ENCODE measurements around the gene SLC6A3. TPM values are rescaled to one million over a fixed set of nuclear protein-coding genes. Genes with fewer than 3 reads are reported as not detected.

The SLC6A3 gene
- total and polyA plus RNA-seq, 2 experiments from 2014 or later = not detected

GRCh38 chr5:1431021-1431811 is 14.0 kb downstream of the SLC6A3 start:
- DNase-seq = no peak
- no peaks in the 10 kb centered on the region for H3K79me2 ChIP-seq (ENCODE audit: insufficient read depth)
- no peaks in the 10 kb centered on the region for H4K20me1 ChIP-seq (ENCODE audit: insufficient read depth)
- H3F3A ChIP-seq (ENCODE audit: insufficient read depth) = no peaks in the 10 kb centered on the region
- H3K36me3 ChIP-seq (ENCODE audit: low read depth) = no peaks in the 10 kb centered on the region
- no peak overlapping the region for H3K4me2 ChIP-seq (ENCODE audit: unreplicated experiment)
- H3K9ac ChIP-seq = no peak overlapping the region
- 57 to 66% methylated on average over 27 to 33 of the region's 33 CpGs for WGBS, 2 experiments (ENCODE audit: low coverage in 1 of 2, low lambda C conversion rate in 2 of 2, missing lambda C conversion rate in 2 of 2)
- H3K9me3 ChIP-seq (ENCODE audit: low read depth) = no peaks in the 10 kb centered on the region
- no peak overlapping the region for H3K4me3 ChIP-seq
- no peaks in the 10 kb centered on the region for H3K9me2 ChIP-seq (ENCODE audit: insufficient read depth)
- in situ Hi-C loops (cut with MboI) = no loop called here
- H3K27ac ChIP-seq = no peak overlapping the region
- H2AFZ ChIP-seq = no peak overlapping the region
- no peaks in the 10 kb centered on the region for H3K27me3 ChIP-seq (replicated peaks; ENCODE audit: insufficient read depth)
- no peak for TF ChIP-seq EZH2phosphoT487 (IDR thresholded peaks at IDR 0.05; ENCODE audit: insufficient read depth, low read depth)
- no peak for TF ChIP-seq EZH2 (IDR thresholded peaks at IDR 0.05; ENCODE audit: insufficient read depth, poor library complexity, severe bottlenecking)
- no peaks in the 10 kb centered on the region for H3K4me1 ChIP-seq (ENCODE audit: insufficient read depth)

- no peaks in the 10 kb centered on the region for H3K9me2 ChIP-seq (ENCODE audit: insufficient read depth)
- H3K9me3 ChIP-seq (ENCODE audit: low read depth) = no peaks in the 10 kb centered on the region
- no peak overlapping the region for H3K4me2 ChIP-seq (ENCODE audit: unreplicated experiment)
- no peak overlapping the region for H2AFZ ChIP-seq
- H3K27me3 ChIP-seq (replicated peaks; ENCODE audit: insufficient read depth) = no peaks in the 10 kb centered on the region
- H3K9ac ChIP-seq = no peak overlapping the region
- H3F3A ChIP-seq (ENCODE audit: insufficient read depth) = no peaks in the 10 kb centered on the region
- H3K4me1 ChIP-seq (ENCODE audit: insufficient read depth) = no peaks in the 10 kb centered on the region
- H3K4me3 ChIP-seq = no peak overlapping the region
- no peaks in the 10 kb centered on the region for H3K79me2 ChIP-seq (ENCODE audit: insufficient read depth)
- WGBS, 2 experiments (ENCODE audit: low coverage in 1 of 2, low lambda C conversion rate in 2 of 2, missing lambda C conversion rate in 2 of 2) = 55 to 59% methylated on average over 26 of the region's 26 CpGs
- H3K36me3 ChIP-seq (ENCODE audit: low read depth) = no peaks in the 10 kb centered on the region
- in situ Hi-C loops (cut with MboI) = no loop called here
- DNase-seq = no peak
- H4K20me1 ChIP-seq (ENCODE audit: insufficient read depth) = no peaks in the 10 kb centered on the region
- TF ChIP-seq EZH2 (IDR thresholded peaks at IDR 0.05; ENCODE audit: insufficient read depth, poor library complexity, severe bottlenecking) = no peak
- TF ChIP-seq EZH2phosphoT487 (IDR thresholded peaks at IDR 0.05; ENCODE audit: insufficient read depth, low read depth) = no peak
- H3K27ac ChIP-seq = no peak overlapping the region
Observed at GRCh38 chr5:1430121-1430795, 15.0 kb downstream of the SLC6A3 start.

GRCh38 chr5:1429496-1429895 is 15.7 kb downstream of the SLC6A3 start:
- Histone ChIP-seq H3K9me3 (ENCODE audit: low read depth) (no peaks in the 10 kb centered on the region), H3F3A (ENCODE audit: insufficient read depth) (no peaks in the 10 kb centered on the region), H3K79me2 (ENCODE audit: insufficient read depth) (no peaks in the 10 kb centered on the region), H4K20me1 (ENCODE audit: insufficient read depth) (no peaks in the 10 kb centered on the region), H3K4me3 (no peak overlapping the region), H3K4me2 (ENCODE audit: unreplicated experiment) (no peak overlapping the region), H2AFZ (no peak overlapping the region), H3K27me3 (replicated peaks; ENCODE audit: insufficient read depth) (no peaks in the 10 kb centered on the region), H3K36me3 (ENCODE audit: low read depth) (no peaks in the 10 kb centered on the region), H3K27ac (no peak overlapping the region), H3K9ac (no peak overlapping the region), H3K4me1 (ENCODE audit: insufficient read depth) (no peaks in the 10 kb centered on the region), H3K9me2 (ENCODE audit: insufficient read depth) (no peaks in the 10 kb centered on the region)
- 74 to 78% methylated on average over 5 of the region's 5 CpGs for WGBS, 2 experiments (ENCODE audit: low coverage in 1 of 2, low lambda C conversion rate in 2 of 2, missing lambda C conversion rate in 2 of 2)
- in situ Hi-C loops (cut with MboI) = no loop called here
- no peak for TF ChIP-seq EZH2phosphoT487 (IDR thresholded peaks at IDR 0.05; ENCODE audit: insufficient read depth, low read depth)
- no peak for DNase-seq

- 54 to 60% methylated on average over 7 of the region's 7 CpGs for WGBS, 2 experiments (ENCODE audit: low coverage in 1 of 2, low lambda C conversion rate in 2 of 2, missing lambda C conversion rate in 2 of 2)
- H3K27ac ChIP-seq = no peak overlapping the region
- TF ChIP-seq EZH2phosphoT487 (IDR thresholded peaks at IDR 0.05; ENCODE audit: insufficient read depth, low read depth) (no peak), EZH2 (IDR thresholded peaks at IDR 0.05; ENCODE audit: insufficient read depth, poor library complexity, severe bottlenecking) (no peak)
- no peak overlapping the region for H3K4me3 ChIP-seq
- H3F3A ChIP-seq (ENCODE audit: insufficient read depth) = no peaks in the 10 kb centered on the region
- no peaks in the 10 kb centered on the region for H3K4me1 ChIP-seq (ENCODE audit: insufficient read depth)
- H3K9me2 ChIP-seq (ENCODE audit: insufficient read depth) = no peaks in the 10 kb centered on the region
- H2AFZ ChIP-seq = no peak overlapping the region
- no peaks in the 10 kb centered on the region for H3K9me3 ChIP-seq (ENCODE audit: low read depth)
- no peak overlapping the region for H3K9ac ChIP-seq
- H3K27me3 ChIP-seq (replicated peaks; ENCODE audit: insufficient read depth) = no peaks in the 10 kb centered on the region
- no peaks in the 10 kb centered on the region for H3K36me3 ChIP-seq (ENCODE audit: low read depth)
- H4K20me1 ChIP-seq (ENCODE audit: insufficient read depth) = no peaks in the 10 kb centered on the region
- H3K79me2 ChIP-seq (ENCODE audit: insufficient read depth) = no peaks in the 10 kb centered on the region
- H3K4me2 ChIP-seq (ENCODE audit: unreplicated experiment) = no peak overlapping the region
- DNase-seq = no peak
- in situ Hi-C loops (cut with MboI) = no loop called here
Observed at GRCh38 chr5:1429066-1429465, 16.2 kb downstream of the SLC6A3 start.

Measured in GM23248 (cell line).